WTC11 (cell line): ENCODE measurements around the gene NR3C1. TPM values are rescaled to one million over a fixed set of nuclear protein-coding genes. Genes with fewer than 3 reads are reported as not detected.

ENCODE experiments used
- ATAC-seq: fragments of 200-7000 bp; cut with Tn5 transposase; 2 replicates; pipeline ENCODE4 v1.10.0; 2021; ENCODE audit warnings: mild to moderate bottlenecking, moderate library complexity
- CTCF ChIA-PET: fragments of 300-600 bp; sonication (Branson Sonifier 250); formaldehyde crosslinking; loops from one replicate; lab custom pipeline; 2021; ENCODE audit warnings: antibody characterized with exemption; lab: Charles Lee
- POLR2A ChIA-PET: fragments of 350-600 bp; sonication (Branson Sonifier 250); formaldehyde crosslinking; loops from one replicate; lab custom pipeline; 2021; ENCODE audit warnings: antibody characterized with exemption; lab: Charles Lee
- DNase-seq: peaks from one replicate; pipeline ENCODE4 v3.0.0; 2021; ENCODE audit warnings: low spot score
- H3K27ac Mint-ChIP-seq: 2 replicates; pipeline ENCODE4 v1.8.0; 2021; ENCODE audit warnings: mixed read lengths
- H3K27me3 Mint-ChIP-seq: 2 replicates; pipeline ENCODE4 v1.8.0; 2021; ENCODE audit warnings: low read depth, mild to moderate bottlenecking, moderate library complexity, mixed read lengths
- H3K36me3 Mint-ChIP-seq: 2 replicates; pipeline ENCODE4 v1.8.0; 2021; ENCODE audit warnings: mixed read lengths
- H3K4me1 Mint-ChIP-seq: 2 replicates; pipeline ENCODE4 v1.8.0; 2022; ENCODE audit warnings: mixed read lengths
- H3K4me3 Mint-ChIP-seq: 2 replicates; pipeline ENCODE4 v1.8.0; 2021; ENCODE audit warnings: mild to moderate bottlenecking, moderate library complexity, mixed read lengths
- H3K9me3 Mint-ChIP-seq: 2 replicates; pipeline ENCODE4 v1.8.0; 2021; ENCODE audit warnings: mixed read lengths
- CREM ChIP-seq: sonication (generic); formaldehyde crosslinking; IDR thresholded peaks from 2 replicates; pipeline ENCODE4 v1.8.1; 2022; ENCODE audit warnings: mild to moderate bottlenecking, missing genetic modification reagents, moderate library complexity
- E2F4 ChIP-seq: sonication (generic); formaldehyde crosslinking; IDR thresholded peaks from 2 replicates; pipeline ENCODE4 v1.8.1; 2022; ENCODE audit warnings: low read depth, mild to moderate bottlenecking, moderate library complexity, missing genetic modification reagents, borderline replicate concordance
- GABPB1 ChIP-seq: sonication (generic); formaldehyde crosslinking; IDR thresholded peaks from 2 replicates; pipeline ENCODE4 v1.8.1; 2023; ENCODE audit warnings: mild to moderate bottlenecking, missing genetic modification reagents
- GTF2I ChIP-seq: fragments of 250-450 bp; sonication (Bioruptor Pico); conservative IDR thresholded peaks from 2 replicates; pipeline ENCODE4 v1.4.0; 2021; ENCODE audit warnings: mild to moderate bottlenecking
- MYBL2 ChIP-seq: sonication (generic); formaldehyde crosslinking; IDR thresholded peaks from 2 replicates; pipeline ENCODE4 v1.8.1; 2023; ENCODE audit warnings: mild to moderate bottlenecking, moderate library complexity, missing genetic modification reagents
- NFATC4 ChIP-seq: fragments of 250-450 bp; sonication (Bioruptor Pico); IDR thresholded peaks from 2 replicates; pipeline ENCODE4 v1.9.0; 2021; ENCODE audit warnings: mild to moderate bottlenecking
- PRDM15 ChIP-seq: sonication (generic); formaldehyde crosslinking; IDR thresholded peaks from 2 replicates; pipeline ENCODE4 v1.8.0; 2022; ENCODE audit warnings: missing genetic modification reagents
- SMAD4 ChIP-seq: sonication (generic); formaldehyde crosslinking; IDR thresholded peaks from 2 replicates; pipeline ENCODE4 v1.8.0; 2022; ENCODE audit warnings: mild to moderate bottlenecking, missing genetic modification reagents
- SOX15 ChIP-seq: fragments of 250-450 bp; sonication (Bioruptor Pico); IDR thresholded peaks from 2 replicates; pipeline ENCODE4 v1.9.0; 2021; ENCODE audit warnings: mild to moderate bottlenecking
- TEAD1 ChIP-seq: sonication (generic); formaldehyde crosslinking; IDR thresholded peaks from 2 replicates; pipeline ENCODE4 v1.8.0; 2022; ENCODE audit warnings: mild to moderate bottlenecking, missing genetic modification reagents
- ZBTB21 ChIP-seq: sonication (generic); formaldehyde crosslinking; IDR thresholded peaks from 2 replicates; pipeline ENCODE4 v1.8.1; 2023; ENCODE audit warnings: mild to moderate bottlenecking, missing genetic modification reagents, borderline replicate concordance
- ZBTB43 ChIP-seq: sonication (generic); formaldehyde crosslinking; IDR thresholded peaks from 2 replicates; pipeline ENCODE4 v1.8.1; 2023; ENCODE audit warnings: mild to moderate bottlenecking, missing genetic modification reagents
- ZNF263 ChIP-seq: sonication (generic); formaldehyde crosslinking; IDR thresholded peaks from 2 replicates; pipeline ENCODE4 v1.8.1; 2022; ENCODE audit warnings: low read depth, mild to moderate bottlenecking, moderate library complexity, missing genetic modification reagents
- total RNA-seq: library from RNA; stranded (reverse); gene quantifications from 3 replicates; pipeline ENCODE4 v1.2.3, GENCODE V29; 2021
- TF ChIP-seq, protein P1 (sequence below): sonication (generic); formaldehyde crosslinking; IDR thresholded peaks from 2 replicates; pipeline ENCODE4 v1.8.1; 2023; ENCODE audit warnings: mild to moderate bottlenecking, missing genetic modification reagents, borderline replicate concordance
- TF ChIP-seq, protein P2 (sequence below): fragments of 200-600 bp; IDR thresholded peaks from 2 replicates; pipeline ENCODE4 v1.8.0; 2022; ENCODE audit warnings: antibody characterized with exemption

Gene NR3C1
- total RNA-seq, 1 experiment from 2014 or later, result 15.0 TPM

GRCh38 chr5:143361438-143361837 is 42.0 kb downstream of the NR3C1 start (continued):
- no peak for TF ChIP-seq NFATC4 (CRISPR knock-in tag)
- no peak for TF ChIP-seq CREM (CRISPR knock-in tag)

DNA sequence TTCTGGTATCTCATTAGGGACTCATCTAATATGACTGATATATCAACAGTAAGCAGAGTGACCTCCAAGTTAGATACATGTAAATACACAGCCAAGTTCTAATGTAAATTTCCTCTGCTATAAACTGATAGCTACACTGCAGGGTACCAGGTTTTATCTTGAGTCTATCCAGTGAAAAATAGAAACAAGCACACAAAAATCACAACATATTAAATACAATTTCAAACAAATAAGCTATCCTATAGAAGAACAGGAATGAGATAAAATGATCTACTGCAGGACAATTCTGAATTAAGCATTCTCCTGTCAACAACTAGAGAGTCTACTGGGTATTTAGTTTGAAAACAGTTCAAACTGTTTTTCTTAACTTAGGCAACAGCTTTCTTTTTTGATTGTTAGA is 42.7 kb downstream of the NR3C1 start:
- DNase-seq, result no peak
- peaks cover 22% of the 10 kb centered on the region for H3K9me3 Mint-ChIP-seq
- H3K27me3 Mint-ChIP-seq, result no peaks in the 10 kb centered on the region
- peaks cover 32% of the 10 kb centered on the region for H3K4me1 Mint-ChIP-seq
- H3K27ac Mint-ChIP-seq, result no peak overlapping the region
- CTCF ChIA-PET, result interaction anchor here (0.6 to 1.1 kb wide), 2 partner anchors 29 to 255 kb away, joined by 3 to 4 read pairs; no protein-coding TSS in a partner anchor
- TF ChIP-seq, protein P1, sequence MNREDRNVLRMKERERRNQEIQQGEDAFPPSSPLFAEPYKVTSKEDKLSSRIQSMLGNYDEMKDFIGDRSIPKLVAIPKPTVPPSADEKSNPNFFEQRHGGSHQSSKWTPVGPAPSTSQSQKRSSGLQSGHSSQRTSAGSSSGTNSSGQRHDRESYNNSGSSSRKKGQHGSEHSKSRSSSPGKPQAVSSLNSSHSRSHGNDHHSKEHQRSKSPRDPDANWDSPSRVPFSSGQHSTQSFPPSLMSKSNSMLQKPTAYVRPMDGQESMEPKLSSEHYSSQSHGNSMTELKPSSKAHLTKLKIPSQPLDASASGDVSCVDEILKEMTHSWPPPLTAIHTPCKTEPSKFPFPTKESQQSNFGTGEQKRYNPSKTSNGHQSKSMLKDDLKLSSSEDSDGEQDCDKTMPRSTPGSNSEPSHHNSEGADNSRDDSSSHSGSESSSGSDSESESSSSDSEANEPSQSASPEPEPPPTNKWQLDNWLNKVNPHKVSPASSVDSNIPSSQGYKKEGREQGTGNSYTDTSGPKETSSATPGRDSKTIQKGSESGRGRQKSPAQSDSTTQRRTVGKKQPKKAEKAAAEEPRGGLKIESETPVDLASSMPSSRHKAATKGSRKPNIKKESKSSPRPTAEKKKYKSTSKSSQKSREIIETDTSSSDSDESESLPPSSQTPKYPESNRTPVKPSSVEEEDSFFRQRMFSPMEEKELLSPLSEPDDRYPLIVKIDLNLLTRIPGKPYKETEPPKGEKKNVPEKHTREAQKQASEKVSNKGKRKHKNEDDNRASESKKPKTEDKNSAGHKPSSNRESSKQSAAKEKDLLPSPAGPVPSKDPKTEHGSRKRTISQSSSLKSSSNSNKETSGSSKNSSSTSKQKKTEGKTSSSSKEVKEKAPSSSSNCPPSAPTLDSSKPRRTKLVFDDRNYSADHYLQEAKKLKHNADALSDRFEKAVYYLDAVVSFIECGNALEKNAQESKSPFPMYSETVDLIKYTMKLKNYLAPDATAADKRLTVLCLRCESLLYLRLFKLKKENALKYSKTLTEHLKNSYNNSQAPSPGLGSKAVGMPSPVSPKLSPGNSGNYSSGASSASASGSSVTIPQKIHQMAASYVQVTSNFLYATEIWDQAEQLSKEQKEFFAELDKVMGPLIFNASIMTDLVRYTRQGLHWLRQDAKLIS (CRISPR knock-in tag), result no peak
- TF ChIP-seq, protein P2, sequence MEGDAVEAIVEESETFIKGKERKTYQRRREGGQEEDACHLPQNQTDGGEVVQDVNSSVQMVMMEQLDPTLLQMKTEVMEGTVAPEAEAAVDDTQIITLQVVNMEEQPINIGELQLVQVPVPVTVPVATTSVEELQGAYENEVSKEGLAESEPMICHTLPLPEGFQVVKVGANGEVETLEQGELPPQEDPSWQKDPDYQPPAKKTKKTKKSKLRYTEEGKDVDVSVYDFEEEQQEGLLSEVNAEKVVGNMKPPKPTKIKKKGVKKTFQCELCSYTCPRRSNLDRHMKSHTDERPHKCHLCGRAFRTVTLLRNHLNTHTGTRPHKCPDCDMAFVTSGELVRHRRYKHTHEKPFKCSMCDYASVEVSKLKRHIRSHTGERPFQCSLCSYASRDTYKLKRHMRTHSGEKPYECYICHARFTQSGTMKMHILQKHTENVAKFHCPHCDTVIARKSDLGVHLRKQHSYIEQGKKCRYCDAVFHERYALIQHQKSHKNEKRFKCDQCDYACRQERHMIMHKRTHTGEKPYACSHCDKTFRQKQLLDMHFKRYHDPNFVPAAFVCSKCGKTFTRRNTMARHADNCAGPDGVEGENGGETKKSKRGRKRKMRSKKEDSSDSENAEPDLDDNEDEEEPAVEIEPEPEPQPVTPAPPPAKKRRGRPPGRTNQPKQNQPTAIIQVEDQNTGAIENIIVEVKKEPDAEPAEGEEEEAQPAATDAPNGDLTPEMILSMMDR, result no peak
- no peak for TF ChIP-seq SOX15 (CRISPR knock-in tag)
- TF ChIP-seq ZBTB21 (CRISPR knock-in tag), result no peak
- no peak for TF ChIP-seq ZNF263 (CRISPR knock-in tag)
- no peak for TF ChIP-seq PRDM15 (CRISPR knock-in tag)
- no peak for TF ChIP-seq TEAD1 (CRISPR knock-in tag)
- TF ChIP-seq MYBL2 (CRISPR knock-in tag), result no peak
- TF ChIP-seq ZBTB43 (CRISPR knock-in tag), result no peak
- no peak for TF ChIP-seq SMAD4 (CRISPR knock-in tag)
- no peak for TF ChIP-seq E2F4 (CRISPR knock-in tag)
- no peak for TF ChIP-seq GTF2I
- no peak for TF ChIP-seq GABPB1 (CRISPR knock-in tag)
- no peak overlapping the region for H3K4me3 Mint-ChIP-seq
- H3K36me3 Mint-ChIP-seq, result peaks cover 18% of the 10 kb centered on the region
- ATAC-seq, result no peak
- POLR2A ChIA-PET, result no interaction called here
